CD1c-positive myeloid dendritic cell (primary cell): ENCODE measurements around the gene TMEM218.
"Not testable (repeated sequence)": the region's sequence is repeated elsewhere in the genome, so short reads cannot be mapped to it uniquely, and the experiment has no call there.

Experiments
- DNase-seq: peaks from one replicate; pipeline ENCODE4 v3.0.0-alpha.2; 2016; ENCODE audit errors: extremely low spot score

Gene TMEM218

GRCh38 chr11:125056111-125056510, 55.3 kb downstream of the TMEM218 start:
- not testable (repeated sequence) for DNase-seq

- no peak for DNase-seq
These were observed 56.2 kb downstream of the TMEM218 start for GRCh38 chr11:125055107-125055715.

GRCh38 chr11:125053167-125053566, 58.3 kb downstream of the TMEM218 start:
- no peak for DNase-seq

- DNase-seq, result no peak
These were observed 59.4 kb downstream of the TMEM218 start for GRCh38 chr11:125052047-125052446.

GRCh38 chr11:125049164-125049792, 62.1 kb downstream of the TMEM218 start:
- no peak for DNase-seq
